KOPT-K1 (cell line): Measurements from ENCODE around the gene KATNB1.

Source experiments
- H3K27ac ChIP-seq: fragments of 200-600 bp; sonication (generic); 2 replicates; pipeline ENCODE4 v1.5.1; 2016; ENCODE audit warnings: antibody characterized with exemption, mild to moderate bottlenecking, low read depth, low read length; ENCODE audit not compliant: poor library complexity, severe bottlenecking
- H3K36me3 ChIP-seq: fragments of 200-600 bp; sonication (generic); 2 replicates; pipeline ENCODE4 v1.5.1; 2017; ENCODE audit warnings: antibody characterized with exemption, mild to moderate bottlenecking, low read length, moderate library complexity; ENCODE audit not compliant: insufficient read depth
- H3K9me3 ChIP-seq: fragments of 200-600 bp; sonication (generic); 2 replicates; pipeline ENCODE4 v1.5.1; 2017; ENCODE audit warnings: antibody characterized with exemption, low read length, mild to moderate bottlenecking; ENCODE audit not compliant: insufficient read depth, poor library complexity, severe bottlenecking

KATNB1 gene

DNA sequence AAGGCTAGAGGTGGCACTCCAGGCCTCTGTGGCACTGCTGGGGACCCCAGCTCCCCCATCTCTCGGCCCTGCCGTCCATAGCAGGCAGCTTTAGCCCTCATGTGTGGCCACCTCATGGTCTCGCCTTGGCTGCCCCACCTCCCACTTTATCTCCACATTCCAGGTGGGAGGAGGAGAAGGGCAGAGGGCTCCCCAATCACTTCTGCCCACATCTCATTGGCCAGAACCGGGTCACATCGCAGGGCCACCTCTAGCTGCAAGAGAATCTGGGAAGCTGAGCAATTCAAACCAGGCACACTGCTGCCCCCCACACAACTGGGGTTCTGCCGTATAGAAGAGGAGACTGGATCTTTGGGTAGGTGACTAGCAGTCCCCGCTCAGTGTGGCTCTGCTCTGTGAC lies 39.3 kb upstream of the KATNB1 start:
- H3K27ac ChIP-seq, result no peak overlapping the region
- no peaks in the 10 kb centered on the region for H3K36me3 ChIP-seq
- no peaks in the 10 kb centered on the region for H3K9me3 ChIP-seq

DNA sequence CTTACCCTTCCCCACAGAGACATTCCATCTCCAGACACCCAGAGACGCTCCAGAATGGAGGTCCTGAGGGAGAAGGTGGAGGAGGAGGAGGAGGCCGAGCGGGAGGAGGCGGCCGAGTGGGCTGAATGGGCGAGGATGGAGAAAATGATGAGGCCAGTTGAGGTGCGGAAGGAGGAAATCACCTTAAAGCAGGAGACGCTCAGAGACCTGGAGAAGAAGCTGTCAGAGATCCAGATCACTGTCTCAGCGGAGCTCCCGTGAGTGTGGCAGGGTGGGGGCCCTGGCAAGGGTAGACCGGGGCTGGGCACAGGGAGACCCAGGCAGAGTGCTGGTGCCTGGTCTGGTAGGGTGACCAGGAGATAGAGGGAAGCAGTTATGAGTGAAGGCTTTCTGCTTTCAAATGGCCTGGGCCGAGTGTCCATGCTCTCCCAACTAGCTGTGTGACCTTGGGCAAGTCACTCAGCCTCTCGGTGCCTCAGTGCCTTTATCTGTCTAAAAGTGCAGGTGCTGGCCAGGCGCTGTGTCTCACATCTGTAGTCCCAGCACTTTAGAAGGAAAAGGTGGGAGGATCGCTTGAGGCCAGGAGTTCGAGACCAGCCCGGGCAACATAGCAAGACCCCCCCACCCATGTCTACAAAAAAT lies 37.6 kb upstream of the KATNB1 start:
- no peaks in the 10 kb centered on the region for H3K36me3 ChIP-seq
- no peaks in the 10 kb centered on the region for H3K9me3 ChIP-seq
- H3K27ac ChIP-seq, result no peak overlapping the region

DNA sequence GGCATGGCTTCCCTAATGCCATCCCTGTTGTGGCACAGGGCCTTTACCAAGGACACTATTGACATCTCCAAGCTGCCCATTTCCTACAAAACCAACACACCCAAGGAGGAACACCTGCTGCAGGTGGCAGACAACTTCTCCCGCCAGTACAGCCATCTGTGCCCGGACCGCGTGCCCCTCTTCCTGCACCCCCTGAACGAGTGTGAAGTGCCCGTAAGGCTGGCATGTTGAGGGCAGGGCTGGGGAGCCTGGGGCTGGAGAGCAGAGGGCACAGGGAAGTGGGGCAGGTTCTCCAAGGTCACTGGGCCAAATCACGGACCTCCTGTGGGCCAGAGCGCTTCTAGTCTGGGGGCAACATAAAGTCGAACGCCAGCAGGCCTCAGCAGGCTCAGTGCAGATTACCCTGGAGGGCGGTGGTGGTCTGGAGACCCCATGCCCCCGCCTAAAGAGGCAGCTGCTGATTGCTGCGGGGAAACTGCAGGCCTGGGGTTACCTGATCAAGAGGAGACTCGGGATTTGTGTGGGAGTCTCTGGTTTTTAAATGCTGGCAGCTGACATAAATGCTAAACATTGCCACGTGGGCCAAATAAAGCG lies 36.7 kb upstream of the KATNB1 start:
- Histone ChIP-seq H3K36me3 (no peaks in the 10 kb centered on the region), H3K9me3 (no peaks in the 10 kb centered on the region), H3K27ac (no peak overlapping the region)

DNA sequence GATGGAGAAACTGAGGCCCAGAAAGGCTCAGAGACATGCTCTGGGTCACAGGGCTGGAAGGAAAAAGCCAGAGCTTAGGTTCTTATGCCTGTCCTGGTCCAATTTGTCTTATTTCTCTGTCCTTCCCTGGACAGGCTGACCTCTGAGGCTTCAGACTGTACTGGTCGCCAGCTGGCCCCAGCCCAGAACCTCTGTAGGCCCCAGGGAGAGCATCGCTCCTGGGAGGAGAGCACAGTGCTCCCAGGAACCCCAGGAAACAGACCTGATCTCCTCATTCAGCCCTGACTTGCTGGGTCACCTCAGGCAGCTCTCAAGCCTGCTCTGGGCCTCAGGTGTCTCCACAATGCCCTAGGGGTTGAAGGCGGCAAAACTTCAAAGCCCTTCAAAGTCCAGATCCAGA lies 36.1 kb upstream of the KATNB1 start:
- H3K36me3 ChIP-seq, result no peaks in the 10 kb centered on the region
- no peaks in the 10 kb centered on the region for H3K9me3 ChIP-seq
- no peak overlapping the region for H3K27ac ChIP-seq

DNA sequence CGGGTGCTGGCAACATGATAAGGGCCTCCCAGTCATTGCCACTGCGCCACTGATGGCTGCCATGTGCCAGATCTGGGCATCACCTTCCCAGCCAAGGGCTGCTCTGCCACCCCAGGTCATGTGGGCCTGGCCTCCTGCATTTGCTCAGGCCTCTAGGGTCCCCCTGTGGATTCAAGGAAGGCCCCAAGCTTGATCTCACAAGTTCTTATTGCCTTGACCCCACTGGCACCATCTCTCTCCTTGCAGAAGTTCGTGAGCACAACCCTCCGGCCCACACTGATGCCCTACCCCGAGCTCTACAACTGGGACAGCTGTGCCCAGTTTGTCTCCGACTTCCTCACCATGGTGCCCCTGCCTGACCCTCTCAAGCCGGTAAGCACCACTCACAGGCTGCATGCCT lies 35.7 kb upstream of the KATNB1 start:
- H3K9me3 ChIP-seq, result no peaks in the 10 kb centered on the region
- no peaks in the 10 kb centered on the region for H3K36me3 ChIP-seq
- no peak overlapping the region for H3K27ac ChIP-seq

DNA sequence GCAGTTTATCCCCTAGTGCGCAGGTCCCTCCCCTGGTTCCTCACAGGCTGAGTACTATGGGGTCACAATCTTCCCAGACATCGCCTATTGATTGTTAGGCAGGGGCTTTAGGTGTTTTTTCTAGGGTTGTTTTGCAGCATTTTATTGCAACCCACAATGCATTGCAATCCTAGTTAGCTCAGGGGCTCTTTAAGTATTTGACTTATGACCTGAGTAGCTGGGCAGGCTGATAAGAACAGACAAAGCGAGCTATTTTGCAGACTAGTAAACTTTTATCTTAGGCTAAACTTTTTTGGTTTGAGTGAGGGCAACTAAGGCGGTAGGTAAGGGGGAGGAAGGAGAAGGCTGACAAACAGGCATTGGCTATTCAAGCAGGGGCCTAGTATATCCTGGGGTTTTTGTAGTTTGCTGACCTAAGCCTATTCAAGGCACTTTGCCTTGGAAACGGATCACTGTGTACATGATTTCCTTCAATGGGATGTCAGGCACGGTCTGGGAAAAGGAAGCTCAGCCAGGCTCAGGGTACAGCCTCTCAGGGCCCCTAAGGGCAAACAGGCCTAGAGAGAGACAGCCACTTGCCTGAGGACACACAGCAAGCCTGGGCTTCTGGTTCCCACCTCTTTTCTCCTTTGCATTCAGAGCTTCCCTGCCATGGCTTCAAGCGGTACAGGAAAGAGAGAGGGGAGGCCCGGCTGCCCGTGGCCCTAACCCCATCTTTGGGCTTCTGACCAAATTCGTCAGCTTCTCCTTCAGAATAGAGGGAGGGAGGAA lies 34.6 kb upstream of the KATNB1 start:
- H3K27ac ChIP-seq, result no peak overlapping the region

DNA sequence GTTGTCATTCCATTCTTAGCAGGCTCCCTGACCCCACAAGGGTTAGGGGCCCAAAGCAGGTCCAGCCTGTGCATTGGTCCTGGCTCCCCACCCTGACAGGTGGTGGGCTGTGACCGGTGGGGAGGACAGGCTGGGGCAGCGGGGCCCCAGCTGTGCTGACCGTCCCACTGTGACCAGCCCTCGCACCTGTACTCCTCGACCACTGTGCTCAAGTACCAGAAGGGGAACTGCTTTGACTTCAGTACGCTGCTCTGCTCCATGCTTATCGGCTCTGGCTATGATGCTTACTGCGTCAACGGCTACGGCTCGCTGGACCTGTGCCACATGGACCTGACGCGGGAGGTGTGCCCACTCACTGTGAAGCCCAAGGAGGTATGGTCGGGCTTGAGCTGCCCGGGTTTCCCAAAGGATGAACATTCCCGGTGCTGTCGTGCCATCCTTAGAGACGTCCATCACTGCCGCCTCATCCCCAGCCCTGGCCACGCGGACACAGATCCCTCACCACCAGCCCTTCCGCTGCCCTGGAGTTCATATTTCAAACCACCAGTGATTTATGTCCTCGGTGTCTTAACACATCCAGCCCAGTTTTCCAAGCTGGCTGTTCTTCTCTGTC lies 33.7 kb upstream of the KATNB1 start:
- no peaks in the 10 kb centered on the region for H3K36me3 ChIP-seq
- H3K9me3 ChIP-seq, result no peaks in the 10 kb centered on the region
- H3K27ac ChIP-seq, result no peak overlapping the region

More for the DNA sequence above, 34.6 kb upstream of the KATNB1 start:
- no peaks in the 10 kb centered on the region for H3K9me3 ChIP-seq
- H3K36me3 ChIP-seq, result no peaks in the 10 kb centered on the region

DNA sequence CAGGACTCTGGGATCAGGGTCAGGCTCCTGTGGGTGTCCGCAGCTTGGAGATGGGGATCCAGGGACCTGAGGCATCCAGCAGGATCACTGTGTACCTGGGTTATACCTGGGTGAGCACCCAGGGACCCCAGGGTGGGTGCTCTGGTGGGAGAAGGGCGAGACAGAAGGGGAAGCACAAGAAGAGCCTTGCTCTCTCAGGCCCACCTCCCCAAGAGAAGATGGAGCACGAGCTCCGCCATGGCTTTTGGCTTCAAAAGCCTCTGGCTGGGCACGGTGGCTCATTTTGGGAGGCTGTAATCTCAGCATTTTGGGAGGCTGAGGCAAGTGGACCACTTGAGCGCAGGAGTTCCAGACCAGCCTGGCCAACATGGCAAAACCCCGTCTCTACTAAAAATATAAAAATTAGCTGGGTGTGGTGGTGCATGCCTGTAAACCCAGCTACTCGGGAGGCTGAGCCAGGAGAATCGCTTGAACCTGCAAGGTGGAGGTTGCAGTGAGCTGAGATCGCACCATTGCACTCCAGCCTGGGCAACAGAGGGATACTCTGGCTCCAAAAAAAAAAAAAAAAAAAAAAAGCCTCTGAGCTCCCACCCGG lies 32.1 kb upstream of the KATNB1 start:
- H3K36me3 ChIP-seq, result no peaks in the 10 kb centered on the region
- no peak overlapping the region for H3K27ac ChIP-seq

DNA sequence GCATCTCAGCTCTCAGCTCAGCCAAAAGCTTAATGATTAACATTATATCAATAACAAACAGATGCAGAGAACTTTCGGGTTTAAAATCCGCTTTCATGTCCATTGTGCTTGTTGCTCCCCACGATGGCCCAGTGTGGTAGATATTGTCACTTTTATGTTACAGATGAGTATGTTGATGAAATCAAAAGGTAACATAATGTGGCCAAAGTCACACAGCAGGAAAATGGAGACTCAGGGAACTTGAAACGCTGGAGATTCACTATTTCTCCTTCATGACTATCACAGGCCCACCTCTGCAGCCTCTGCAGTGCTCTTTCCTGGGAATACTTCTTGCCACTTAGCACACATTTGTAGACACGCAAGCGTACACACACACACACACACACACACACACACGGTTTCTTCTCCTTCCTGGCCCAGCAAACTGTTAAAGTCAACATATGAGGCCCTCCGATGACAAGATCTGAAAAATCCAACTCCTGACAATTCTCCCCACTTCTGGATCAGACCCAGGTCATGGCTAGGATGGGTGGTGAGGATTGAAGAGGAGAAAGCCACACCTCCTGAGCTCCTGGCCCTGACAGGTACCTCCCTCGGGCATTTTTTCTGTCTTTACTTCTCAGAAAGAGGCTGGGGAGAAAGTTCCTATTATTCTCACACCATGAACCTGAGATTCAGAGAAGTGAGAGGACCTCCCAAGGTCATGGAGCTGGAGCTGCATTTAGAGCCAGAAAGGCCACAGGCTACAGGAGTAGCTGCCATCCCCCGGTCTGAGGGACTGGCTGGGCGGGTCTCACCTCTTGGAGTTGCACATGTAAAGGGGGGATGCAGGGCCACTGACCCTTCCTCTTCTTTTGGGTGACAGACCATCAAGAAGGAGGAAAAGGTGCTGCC lies 31.3 kb upstream of the KATNB1 start:
- H3K36me3 ChIP-seq, result no peaks in the 10 kb centered on the region
- no peaks in the 10 kb centered on the region for H3K9me3 ChIP-seq
- no peak overlapping the region for H3K27ac ChIP-seq

More for the DNA sequence above, 32.1 kb upstream of the KATNB1 start:
- no peaks in the 10 kb centered on the region for H3K9me3 ChIP-seq

DNA sequence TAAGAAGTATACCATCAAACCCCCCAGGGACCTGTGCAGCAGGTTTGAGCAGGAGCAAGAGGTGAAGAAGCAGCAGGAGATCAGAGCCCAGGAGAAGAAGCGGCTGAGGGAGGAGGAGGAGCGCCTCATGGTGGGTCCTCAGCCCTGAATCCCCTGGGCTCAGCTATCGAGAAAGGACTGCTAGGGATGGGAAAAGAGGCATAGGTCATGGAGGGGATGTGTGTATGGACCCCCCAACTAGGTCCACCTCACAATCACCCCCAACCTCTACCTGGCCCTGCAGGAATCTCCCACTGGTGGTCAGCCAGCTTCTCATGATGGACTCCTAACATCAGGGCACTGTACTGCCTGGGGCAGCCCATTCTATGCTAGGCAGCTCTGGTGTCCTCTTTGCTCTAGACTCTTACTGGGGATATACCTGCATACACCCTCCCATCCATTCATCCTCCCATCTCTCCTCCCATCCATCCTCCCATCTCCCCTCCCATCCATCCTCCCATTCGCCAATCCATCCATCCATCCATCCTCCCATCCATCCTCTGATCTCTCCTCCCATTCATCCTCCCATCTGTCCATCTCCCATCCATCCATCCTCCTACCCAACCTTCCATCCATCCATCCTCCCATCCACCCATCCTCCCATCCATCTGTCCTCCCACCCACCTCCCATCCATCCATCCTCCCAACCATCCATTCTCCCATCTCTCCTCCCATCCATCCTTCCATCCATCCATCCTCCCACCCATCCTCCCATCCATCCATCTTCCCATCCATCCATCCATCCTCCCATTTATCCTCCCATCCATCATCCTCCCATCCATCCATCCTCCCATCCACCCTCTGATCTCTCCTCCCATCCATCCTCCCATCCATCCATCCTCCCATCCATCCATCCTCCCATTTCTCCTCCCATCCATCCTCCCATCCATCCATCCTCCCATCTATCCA lies 30.4 kb upstream of the KATNB1 start:
- no peaks in the 10 kb centered on the region for H3K36me3 ChIP-seq
- H3K27ac ChIP-seq, result no peak overlapping the region
- no peaks in the 10 kb centered on the region for H3K9me3 ChIP-seq

DNA sequence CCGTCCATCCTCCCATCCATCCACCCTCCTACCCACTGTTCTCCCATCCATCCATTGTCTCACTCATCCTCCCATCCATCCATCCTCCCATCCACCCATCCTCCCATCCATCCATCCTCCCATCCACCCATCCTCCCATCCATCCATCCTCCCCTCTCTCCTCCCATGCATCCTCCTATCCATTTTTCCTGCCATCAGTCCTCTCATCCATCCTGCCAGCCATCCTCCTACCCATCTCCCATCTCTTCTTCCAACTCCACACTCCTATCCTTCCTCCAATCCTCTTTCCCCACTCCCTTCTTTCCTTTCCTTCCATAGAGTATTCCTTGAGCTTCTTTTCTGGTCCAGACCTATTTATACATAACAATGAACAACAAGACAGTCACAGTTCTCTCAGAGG lies 28.9 kb upstream of the KATNB1 start:
- Histone ChIP-seq H3K27ac (no peak overlapping the region), H3K9me3 (no peaks in the 10 kb centered on the region), H3K36me3 (no peaks in the 10 kb centered on the region)

DNA sequence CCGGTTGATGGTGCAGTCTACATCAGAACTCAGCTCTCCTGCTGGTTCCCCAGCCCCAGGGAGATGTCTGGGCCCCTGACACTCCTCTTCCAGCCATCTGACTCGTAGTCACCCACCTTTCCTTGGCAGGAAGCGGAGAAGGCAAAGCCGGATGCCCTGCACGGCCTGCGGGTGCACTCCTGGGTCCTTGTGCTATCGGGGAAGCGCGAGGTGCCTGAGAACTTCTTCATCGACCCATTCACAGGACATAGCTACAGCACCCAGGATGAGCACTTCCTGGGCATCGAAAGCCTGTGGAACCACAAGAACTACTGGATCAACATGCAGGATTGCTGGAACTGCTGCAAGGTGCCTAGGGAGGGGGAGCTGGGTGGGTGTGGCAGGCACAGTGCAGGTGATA lies 28.2 kb upstream of the KATNB1 start:
- Histone ChIP-seq H3K27ac (no peak overlapping the region), H3K36me3 (no peaks in the 10 kb centered on the region), H3K9me3 (no peaks in the 10 kb centered on the region)

DNA sequence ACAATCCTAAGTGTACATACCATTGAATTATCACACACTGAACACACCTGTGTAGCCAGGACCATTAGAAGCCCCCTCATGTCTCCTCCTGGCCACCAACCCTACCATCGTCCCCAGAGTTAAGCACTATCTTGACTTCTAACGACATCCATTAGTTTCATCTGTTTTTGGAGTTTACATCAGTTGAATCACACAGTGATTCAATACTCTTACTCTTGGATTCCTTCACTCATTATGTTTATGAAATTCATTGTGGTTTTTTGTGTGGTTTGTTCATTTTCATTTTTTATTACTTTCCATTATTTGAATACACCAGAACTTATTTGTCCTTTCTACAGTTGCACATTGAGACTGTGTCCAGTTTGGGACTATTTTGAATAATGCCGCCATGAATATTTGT lies 27.4 kb upstream of the KATNB1 start:
- Histone ChIP-seq H3K9me3 (no peaks in the 10 kb centered on the region), H3K36me3 (no peaks in the 10 kb centered on the region), H3K27ac (no peak overlapping the region)
